Chondrocyte (in vitro differentiated cells): ENCODE results near the gene EXOSC3. TPM values are rescaled to one million over a fixed set of nuclear protein-coding genes. Genes with fewer than 3 reads are reported as not detected.

Source experiments
- DNase-seq: peaks from one replicate; pipeline ENCODE4 v3.0.0; 2021; ENCODE audit warnings: mixed read lengths, low spot score
- H3K27ac Mint-ChIP-seq: one replicate; pipeline ENCODE4 v1.8.0; 2021; ENCODE audit warnings: mild to moderate bottlenecking, moderate library complexity, mixed read lengths; ENCODE audit not compliant: unreplicated experiment
- H3K27me3 Mint-ChIP-seq: 2 replicates; pipeline ENCODE4 v1.8.0; 2021; ENCODE audit warnings: low read depth, mixed read lengths
- H3K36me3 Mint-ChIP-seq: 2 replicates; pipeline ENCODE4 v1.8.0; 2021; ENCODE audit warnings: low read depth, mixed read lengths
- H3K4me1 Mint-ChIP-seq: 2 replicates; pipeline ENCODE4 v1.8.0; 2021; ENCODE audit warnings: low read depth, mild to moderate bottlenecking, mixed read lengths
- H3K4me3 Mint-ChIP-seq: one replicate; pipeline ENCODE4 v1.8.0; 2021; ENCODE audit warnings: mild to moderate bottlenecking, moderate library complexity, mixed read lengths; ENCODE audit not compliant: unreplicated experiment
- H3K9me3 Mint-ChIP-seq: 2 replicates; pipeline ENCODE4 v1.8.0; 2021; ENCODE audit warnings: low read depth, mixed read lengths
- CTCF ChIP-seq: fragments of 200-600 bp; sonication (generic); IDR thresholded peaks from 2 replicates; pipeline ENCODE4 v1.5.0; 2021; ENCODE audit warnings: antibody characterized with exemption, mild to moderate bottlenecking, moderate library complexity
- total RNA-seq: library from RNA; stranded (reverse); gene quantifications from 3 replicates; pipeline ENCODE4 v1.2.1, GENCODE V29; 2021

Gene EXOSC3
- total RNA-seq, 1 donor from 2014 or later: 23.8 TPM

- no peaks in the 10 kb centered on the region for H3K9me3 Mint-ChIP-seq
- no peak overlapping the region for H3K4me3 Mint-ChIP-seq
- no peak for DNase-seq
- TF ChIP-seq CTCF: no peak
- H3K36me3 Mint-ChIP-seq: no peaks in the 10 kb centered on the region
- peaks cover 29% of the 10 kb centered on the region for H3K27me3 Mint-ChIP-seq
- no peak overlapping the region for H3K27ac Mint-ChIP-seq
- H3K4me1 Mint-ChIP-seq: no peaks in the 10 kb centered on the region
These were observed 44.1 kb downstream of the EXOSC3 start for GRCh38 chr9:37740631-37741328.

GRCh38 chr9:37740128-37740527 is 44.7 kb downstream of the EXOSC3 start:
- H3K27ac Mint-ChIP-seq: no peak overlapping the region
- no peak for TF ChIP-seq CTCF
- DNase-seq: no peak
- H3K4me1 Mint-ChIP-seq: no peaks in the 10 kb centered on the region
- H3K4me3 Mint-ChIP-seq: no peak overlapping the region
- H3K27me3 Mint-ChIP-seq: peaks cover 31% of the 10 kb centered on the region
- H3K9me3 Mint-ChIP-seq: no peaks in the 10 kb centered on the region
- no peaks in the 10 kb centered on the region for H3K36me3 Mint-ChIP-seq

DNA sequence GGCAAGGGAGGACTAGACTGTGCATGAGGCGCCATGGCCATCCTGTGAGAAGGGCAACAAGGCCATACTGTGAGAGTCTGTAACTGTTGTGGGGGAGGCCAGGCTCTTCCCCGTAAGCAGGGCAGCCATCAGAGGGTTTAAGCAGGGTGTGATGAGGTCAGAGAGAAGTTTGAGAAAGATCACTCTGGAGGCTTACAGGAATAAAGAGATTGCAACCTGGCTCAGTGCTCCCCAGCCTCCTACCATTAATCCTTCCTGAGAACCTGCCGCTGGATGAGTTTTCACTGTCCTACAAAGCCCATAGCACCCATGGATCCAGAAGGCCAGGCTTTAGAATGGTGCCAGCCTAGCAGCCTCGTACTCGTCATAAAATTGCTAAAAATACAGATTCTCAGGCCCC is 45.6 kb downstream of the EXOSC3 start:
- Mint-ChIP-seq H3K27me3 (peaks cover 34% of the 10 kb centered on the region), H3K27ac (no peak overlapping the region), H3K4me3 (no peak overlapping the region), H3K36me3 (no peaks in the 10 kb centered on the region), H3K4me1 (no peaks in the 10 kb centered on the region), H3K9me3 (no peaks in the 10 kb centered on the region)
- DNase-seq: no peak
- no peak for TF ChIP-seq CTCF

DNA sequence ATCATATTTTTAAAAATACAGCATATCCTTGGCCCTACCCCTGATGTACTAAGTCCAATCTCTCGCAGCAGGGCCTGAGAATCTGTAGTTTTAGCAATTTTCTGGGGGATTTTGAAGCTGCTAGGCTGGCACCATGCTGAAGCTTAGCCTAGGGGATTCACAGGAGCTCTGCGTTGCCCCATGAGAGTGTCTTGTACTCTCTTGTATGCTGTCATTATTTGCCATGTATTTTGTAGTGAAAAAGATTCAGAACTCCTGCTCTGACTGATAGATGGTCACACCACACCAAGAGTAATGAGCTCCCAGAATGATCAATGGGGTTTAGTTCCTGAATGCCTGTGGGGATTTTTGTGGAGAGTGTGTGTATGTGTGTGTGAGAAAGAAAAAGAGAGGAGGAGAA is 51.9 kb downstream of the EXOSC3 start:
- no peaks in the 10 kb centered on the region for H3K4me1 Mint-ChIP-seq
- H3K27ac Mint-ChIP-seq: no peak overlapping the region
- H3K9me3 Mint-ChIP-seq: no peaks in the 10 kb centered on the region
- H3K36me3 Mint-ChIP-seq: peaks cover 1% of the 10 kb centered on the region
- H3K4me3 Mint-ChIP-seq: no peak overlapping the region
- no peak for DNase-seq
- H3K27me3 Mint-ChIP-seq: peaks cover 50% of the 10 kb centered on the region
- no peak for TF ChIP-seq CTCF

DNA sequence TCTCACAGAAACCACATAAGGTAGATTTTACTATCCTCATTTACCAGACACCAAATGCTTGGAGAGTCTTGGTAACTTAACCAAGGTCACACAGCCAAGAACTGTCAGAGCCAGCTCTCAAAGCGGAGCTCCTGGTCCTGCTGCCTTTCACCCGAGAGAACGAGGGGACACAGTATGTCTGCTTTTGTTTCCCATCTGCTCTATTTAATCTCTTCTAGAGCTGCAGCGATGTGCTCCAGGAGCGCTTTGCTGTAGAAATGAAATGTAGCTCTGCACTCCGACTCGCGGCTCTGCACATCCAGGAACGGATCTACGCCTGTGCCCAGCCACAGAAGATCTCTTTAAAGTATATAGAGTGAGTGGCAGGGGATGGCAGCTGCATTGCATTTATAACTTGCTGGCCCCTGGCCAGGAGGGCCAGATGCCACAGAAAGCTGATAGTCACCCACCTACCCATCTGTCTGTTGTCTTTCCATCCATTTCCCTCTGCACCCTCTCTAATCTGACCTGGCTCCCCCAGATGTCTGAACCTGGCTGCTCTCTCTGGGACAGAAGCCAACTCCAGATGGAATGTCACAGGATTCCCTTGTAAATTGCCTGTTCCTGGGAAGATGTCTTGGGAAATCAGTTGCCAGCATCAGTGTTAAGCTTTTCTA is 52.6 kb downstream of the EXOSC3 start:
- H3K4me1 Mint-ChIP-seq: no peaks in the 10 kb centered on the region
- H3K4me3 Mint-ChIP-seq: no peak overlapping the region
- peaks cover 50% of the 10 kb centered on the region for H3K27me3 Mint-ChIP-seq
- H3K9me3 Mint-ChIP-seq: no peaks in the 10 kb centered on the region
- H3K36me3 Mint-ChIP-seq: peaks cover 1% of the 10 kb centered on the region
- no peak for DNase-seq
- no peak for TF ChIP-seq CTCF
- H3K27ac Mint-ChIP-seq: no peak overlapping the region
